Stimulated activated CD4-positive, alpha-beta T cell treated with anti-CD3 and anti-CD28 coated beads, Interleukin-12 subunit alpha, Interleukin-12 subunit beta, amount 100 ng/mL, for 4 hours (primary cell): ENCODE results near the gene CDH24.
A peak's percentile ranks its signal among the peaks of the same experiment; 100 is the strongest.

ENCODE experiments used
- DNase-seq: peaks from one replicate; pipeline ENCODE4 v3.0.0-alpha.2; 2020

CDH24 gene

GRCh38 chr14:23043145-23043544 is 14.2 kb downstream of the CDH24 start:
- DNase-seq: no peak

GRCh38 chr14:23042162-23042965 is 15.0 kb downstream of the CDH24 start, which contains the start of gene PSMB11:
Gene PSMB11 (plus strand): TSS chr14:23042212. CDS start chr14:23042226, 14 bp downstream.
- no peak for DNase-seq

- no peak for DNase-seq
Measured at GRCh38 chr14:23041729-23042128, 15.6 kb downstream of the CDH24 start.

- no peak for DNase-seq
Measured at GRCh38 chr14:23040100-23040499, 17.2 kb downstream of the CDH24 start.

- DNase-seq: no peak
Measured at GRCh38 chr14:23035303-23036144, 21.8 kb downstream of the CDH24 start.

- DNase-seq: peak; percentile 75
Measured at GRCh38 chr14:23034498-23035302, 22.6 kb downstream of the CDH24 start, which contains the start of gene PSMB5. Gene PSMB5 (minus strand): TSS chr14:23034900. CDS start chr14:23034881, 19 bp downstream.

- DNase-seq: no peak
Measured at GRCh38 chr14:23033801-23034497, 23.4 kb downstream of the CDH24 start.

- no peak for DNase-seq
Measured at GRCh38 chr14:23033251-23033727, 24.0 kb downstream of the CDH24 start.

GRCh38 chr14:23030936-23031335 is 26.4 kb downstream of the CDH24 start:
- no peak for DNase-seq

- DNase-seq: no peak
Measured at GRCh38 chr14:23028799-23029198, 28.5 kb downstream of the CDH24 start.

GRCh38 chr14:23025151-23025814 is 32.0 kb downstream of the CDH24 start:
- no peak for DNase-seq

GRCh38 chr14:23024612-23025075 is 32.7 kb downstream of the CDH24 start:
- DNase-seq: no peak

GRCh38 chr14:23023795-23024152 is 33.5 kb downstream of the CDH24 start:
- DNase-seq: no peak

GRCh38 chr14:23023022-23023794 is 34.1 kb downstream of the CDH24 start:
- DNase-seq: no peak

- DNase-seq: no peak
Measured at GRCh38 chr14:23021889-23022442, 35.4 kb downstream of the CDH24 start.

- DNase-seq: no peak
Measured at GRCh38 chr14:23021434-23021833, 35.9 kb downstream of the CDH24 start.

- no peak for DNase-seq
Measured at GRCh38 chr14:23020143-23021128, 36.9 kb downstream of the CDH24 start.

- DNase-seq: no peak
Measured at GRCh38 chr14:23018107-23018506, 39.2 kb downstream of the CDH24 start.

- no peak for DNase-seq
Measured at GRCh38 chr14:23017091-23017490, 40.2 kb downstream of the CDH24 start.
